Measurements from ENCODE around the gene NR1I2. TPM values are rescaled to one million over a fixed set of nuclear protein-coding genes. Genes with fewer than 3 reads are reported as not detected.

Gene NR1I2
- total RNA-seq, 1 experiment from 2014 or later, result not detected

DNA sequence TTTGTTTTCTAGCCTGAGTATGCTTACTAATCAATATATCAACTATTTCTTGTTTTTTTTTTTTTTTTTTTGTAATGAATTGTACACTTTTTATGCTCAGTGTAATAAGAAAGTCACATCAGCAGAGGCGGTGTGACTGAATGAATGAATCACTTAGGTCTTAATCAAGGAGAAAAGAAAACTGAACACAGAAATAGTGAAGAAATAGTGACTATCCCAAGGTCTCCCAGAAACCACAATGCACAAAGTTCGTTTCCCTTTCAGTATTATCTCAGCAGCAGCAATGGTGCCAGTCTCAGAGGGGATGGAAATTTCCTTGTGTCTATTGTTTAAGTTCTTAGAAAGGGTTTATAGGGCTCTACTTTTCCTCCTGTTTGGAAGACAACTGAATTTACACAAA, 80.7 kb downstream of the NR1I2 start:
- in situ Hi-C loops (cut with HindIII; ENCODE audit: low sequenced_read_pairs), result no loop called here
- no peak for DNase-seq (ENCODE audit: low spot score)

DNA sequence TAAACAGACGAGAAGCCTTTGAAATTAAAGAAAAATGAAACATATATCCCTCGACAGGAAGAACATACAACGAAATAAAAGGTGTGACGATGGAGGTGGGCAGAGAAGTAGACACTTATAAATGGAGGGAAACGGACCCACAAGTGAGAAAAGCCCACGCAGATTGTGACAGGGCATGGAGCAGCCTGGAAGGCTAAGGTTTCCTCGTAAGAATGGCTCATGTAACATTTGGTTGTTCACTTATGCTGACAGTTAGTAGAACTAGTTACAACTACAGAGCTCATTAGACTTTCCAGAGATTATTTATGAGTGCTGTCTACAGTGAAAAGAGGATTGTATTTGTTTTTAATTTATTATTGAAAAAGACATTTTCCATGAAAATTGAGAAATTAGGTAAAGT, 82.6 kb downstream of the NR1I2 start:
- no peak for DNase-seq (ENCODE audit: low spot score)
- in situ Hi-C loops (cut with HindIII; ENCODE audit: low sequenced_read_pairs), result no loop called here

Other genes starting within 250 kb of the NR1I2 start
- not detected in 2 replicates for gene CD80, start 222.5 kb upstream of the NR1I2 start, total RNA-seq (2014; rRNA removed; shearing (Covaris generic))
- gene ADPRH, start 202.6 kb upstream of the NR1I2 start, total RNA-seq (2014; rRNA removed; shearing (Covaris generic)), result not detected in 2 replicates
- gene PLA1A, start 184.2 kb upstream of the NR1I2 start, total RNA-seq (2014; rRNA removed; shearing (Covaris generic)), result not detected in 2 replicates
- 0.06 TPM in 1 of 2 replicates, not detected in the other for gene POPDC2, start 121.5 kb upstream of the NR1I2 start, total RNA-seq (2014; rRNA removed; shearing (Covaris generic))
- gene COX17, start 104.7 kb upstream of the NR1I2 start, total RNA-seq (2014; rRNA removed; shearing (Covaris generic)), result 4.2 and 5.0 TPM in 2 replicates
- gene CFAP91, start 79.1 kb upstream of the NR1I2 start, total RNA-seq (2014; rRNA removed; shearing (Covaris generic)), result not detected in 2 replicates

All from G401 (cell line).